HUES64 (cell line): ENCODE data around the gene DNASE1.

Source experiments
- H3K27ac ChIP-seq: 2 replicates; pipeline ENCODE4 v1.7.0; 2013; ENCODE audit warnings: low read depth, low read length, inconsistent platforms
- H3K27me3 ChIP-seq: 2 replicates; pipeline ENCODE4 v1.6.1; 2013; ENCODE audit warnings: mild to moderate bottlenecking, low read length; ENCODE audit not compliant: insufficient read depth
- H3K36me3 ChIP-seq: 2 replicates; pipeline ENCODE4 v1.6.1; 2013; ENCODE audit warnings: mild to moderate bottlenecking, low read length; ENCODE audit not compliant: insufficient read depth
- H3K4me1 ChIP-seq: 2 replicates; pipeline ENCODE4 v1.6.1; 2013; ENCODE audit warnings: mild to moderate bottlenecking, low read length, moderate library complexity; ENCODE audit not compliant: insufficient read depth
- H3K4me3 ChIP-seq: 2 replicates; pipeline ENCODE4 v1.5.1; 2013; ENCODE audit warnings: mild to moderate bottlenecking, low read length, moderate library complexity
- H3K9ac ChIP-seq: 2 replicates; pipeline ENCODE4 v1.6.1; 2013; ENCODE audit warnings: mild to moderate bottlenecking, low read depth, low read length
- H3K9me3 ChIP-seq: 2 replicates; pipeline ENCODE4 v1.6.1; 2013; ENCODE audit warnings: low read depth, low read length; ENCODE audit not compliant: insufficient read depth
- WGBS: fragments of 150-250, 120-280 bp; methylation state at CpG from one replicate; pipeline ENCODE4 v1.1.7; 2013; ENCODE audit warnings: missing lambda C conversion rate; 5-methylcytosine and 5-hydroxymethylcytosine counted together

Gene DNASE1

GRCh38 chr16:3669082-3669481 lies 14.6 kb downstream of the DNASE1 start:
- H3K9ac ChIP-seq = no peak overlapping the region
- H3K4me3 ChIP-seq = no peak overlapping the region
- no peaks in the 10 kb centered on the region for H3K4me1 ChIP-seq
- peaks cover 84% of the 10 kb centered on the region for H3K36me3 ChIP-seq
- no peaks in the 10 kb centered on the region for H3K27me3 ChIP-seq
- no peak overlapping the region for H3K27ac ChIP-seq
- H3K9me3 ChIP-seq = no peaks in the 10 kb centered on the region
- WGBS = 94% methylated on average over 10 of the region's 10 CpGs

GRCh38 chr16:3670711-3671110 lies 16.2 kb downstream of the DNASE1 start:
- Histone ChIP-seq H3K9me3 (no peaks in the 10 kb centered on the region), H3K27ac (no peak overlapping the region), H3K27me3 (no peaks in the 10 kb centered on the region), H3K4me1 (no peaks in the 10 kb centered on the region), H3K36me3 (peaks cover 84% of the 10 kb centered on the region), H3K4me3 (no peak overlapping the region), H3K9ac (no peak overlapping the region)
- WGBS = 96% methylated on average over 13 of the region's 13 CpGs

GRCh38 chr16:3671424-3671823 lies 16.9 kb downstream of the DNASE1 start:
- no peaks in the 10 kb centered on the region for H3K9me3 ChIP-seq
- H3K27me3 ChIP-seq = no peaks in the 10 kb centered on the region
- WGBS = 94% methylated on average over 11 of the region's 11 CpGs
- H3K27ac ChIP-seq = no peak overlapping the region
- no peak overlapping the region for H3K9ac ChIP-seq
- no peak overlapping the region for H3K4me3 ChIP-seq
- H3K4me1 ChIP-seq = no peaks in the 10 kb centered on the region
- peaks cover 83% of the 10 kb centered on the region for H3K36me3 ChIP-seq

GRCh38 chr16:3672571-3673041 lies 18.1 kb downstream of the DNASE1 start:
- no peaks in the 10 kb centered on the region for H3K9me3 ChIP-seq
- H3K27me3 ChIP-seq = no peaks in the 10 kb centered on the region
- H3K9ac ChIP-seq = no peak overlapping the region
- no peak overlapping the region for H3K27ac ChIP-seq
- peaks cover 85% of the 10 kb centered on the region for H3K36me3 ChIP-seq
- no peaks in the 10 kb centered on the region for H3K4me1 ChIP-seq
- WGBS = 96% methylated on average over 26 of the region's 26 CpGs
- no peak overlapping the region for H3K4me3 ChIP-seq

- Histone ChIP-seq H3K9ac (no peak overlapping the region), H3K27ac (no peak overlapping the region), H3K27me3 (no peaks in the 10 kb centered on the region), H3K4me1 (no peaks in the 10 kb centered on the region), H3K9me3 (no peaks in the 10 kb centered on the region), H3K36me3 (peaks cover 90% of the 10 kb centered on the region), H3K4me3 (no peak overlapping the region)
- WGBS = 95% methylated on average over 18 of the region's 18 CpGs
Measured at GRCh38 chr16:3673201-3673600, 18.7 kb downstream of the DNASE1 start.

- H3K27ac ChIP-seq = no peak overlapping the region
- H3K4me3 ChIP-seq = no peak overlapping the region
- H3K36me3 ChIP-seq = peaks cover 89% of the 10 kb centered on the region
- H3K9me3 ChIP-seq = no peaks in the 10 kb centered on the region
- H3K4me1 ChIP-seq = no peaks in the 10 kb centered on the region
- 92% methylated on average over 13 of the region's 13 CpGs for WGBS
- H3K9ac ChIP-seq = no peak overlapping the region
- no peaks in the 10 kb centered on the region for H3K27me3 ChIP-seq
Measured at GRCh38 chr16:3673676-3674377, 19.3 kb downstream of the DNASE1 start.

- Histone ChIP-seq H3K27me3 (no peaks in the 10 kb centered on the region), H3K4me1 (no peaks in the 10 kb centered on the region), H3K4me3 (no peak overlapping the region), H3K36me3 (peaks cover 92% of the 10 kb centered on the region), H3K27ac (no peak overlapping the region), H3K9ac (no peak overlapping the region), H3K9me3 (no peaks in the 10 kb centered on the region)
- 93% methylated on average over 34 of the region's 34 CpGs for WGBS
Measured at GRCh38 chr16:3674513-3675295, 20.2 kb downstream of the DNASE1 start.

GRCh38 chr16:3675601-3676130 lies 21.2 kb downstream of the DNASE1 start:
- H3K27me3 ChIP-seq = no peaks in the 10 kb centered on the region
- H3K4me1 ChIP-seq = no peaks in the 10 kb centered on the region
- no peak overlapping the region for H3K4me3 ChIP-seq
- H3K9ac ChIP-seq = no peak overlapping the region
- WGBS = 94% methylated on average over 24 of the region's 24 CpGs
- peaks cover 96% of the 10 kb centered on the region for H3K36me3 ChIP-seq
- no peak overlapping the region for H3K27ac ChIP-seq
- H3K9me3 ChIP-seq = no peaks in the 10 kb centered on the region

GRCh38 chr16:3677994-3678393 lies 23.5 kb downstream of the DNASE1 start:
- 95% methylated on average over 11 of the region's 11 CpGs for WGBS
- Histone ChIP-seq H3K27ac (no peak overlapping the region), H3K9me3 (no peaks in the 10 kb centered on the region), H3K9ac (no peak overlapping the region), H3K4me1 (no peaks in the 10 kb centered on the region), H3K4me3 (no peak overlapping the region), H3K27me3 (no peaks in the 10 kb centered on the region), H3K36me3 (peaks cover 97% of the 10 kb centered on the region)

- Histone ChIP-seq H3K4me1 (no peaks in the 10 kb centered on the region), H3K36me3 (peaks cover 94% of the 10 kb centered on the region), H3K9me3 (no peaks in the 10 kb centered on the region), H3K27ac (no peak overlapping the region), H3K9ac (no peak overlapping the region), H3K27me3 (no peaks in the 10 kb centered on the region), H3K4me3 (no peak overlapping the region)
- WGBS = 97% methylated on average over 3 of the region's 3 CpGs
Measured at GRCh38 chr16:3681206-3681605, 26.7 kb downstream of the DNASE1 start.

- no peak overlapping the region for H3K9ac ChIP-seq
- 91% methylated on average over 7 of the region's 7 CpGs for WGBS
- no peaks in the 10 kb centered on the region for H3K4me1 ChIP-seq
- no peaks in the 10 kb centered on the region for H3K27me3 ChIP-seq
- H3K9me3 ChIP-seq = no peaks in the 10 kb centered on the region
- peaks cover 75% of the 10 kb centered on the region for H3K36me3 ChIP-seq
- no peak overlapping the region for H3K27ac ChIP-seq
- H3K4me3 ChIP-seq = no peak overlapping the region
Measured at GRCh38 chr16:3687021-3687420, 32.5 kb downstream of the DNASE1 start.
